ENCODE data around the gene POLR3A.

GRCh38 chr10:78066728-78067430 is 37.6 kb upstream of the POLR3A start:
- no peak for TF ChIP-seq CTCF (IDR thresholded peaks at IDR 0.05)
- no peak for TF ChIP-seq EZH2 (IDR thresholded peaks at IDR 0.05; ENCODE audit: borderline replicate concordance, insufficient read depth, low read depth, low read length, poor library complexity, severe bottlenecking)

Data from B cell (primary cell).